ENCODE results near the gene ERV3-1. TPM values are rescaled to one million over a fixed set of nuclear protein-coding genes. Genes with fewer than 3 reads are reported as not detected.
"Not testable (repeated sequence)": the region's sequence is repeated elsewhere in the genome, so short reads cannot be mapped to it uniquely, and the experiment has no call there.

The ERV3-1 gene
- total and polyA plus RNA-seq, 4 donors = 20.3 to 31.4 (median 25.4) TPM

GRCh38 chr7:64992971-64993370 lies 13.5 kb downstream of the ERV3-1 start:
- Histone ChIP-seq H3K4me1 (ENCODE audit: control insufficient read depth, insufficient read depth, low read length) (no peaks in the 10 kb centered on the region), H3K9me3 (ENCODE audit: control insufficient read depth, insufficient read depth, low read length) (peaks cover 15% of the 10 kb centered on the region), H3K27ac (ENCODE audit: low read depth, low read length) (no peak overlapping the region), H3K27me3 (ENCODE audit: control insufficient read depth, insufficient read depth, low read length) (no peaks in the 10 kb centered on the region), H3K4me3 (ENCODE audit: low read depth, low read length) (no peak overlapping the region), H3K36me3 (ENCODE audit: control insufficient read depth, insufficient read depth, low read length) (peaks cover 3% of the 10 kb centered on the region)
- DNase-seq (ENCODE audit: low read depth in 4 of 6, low spot score in 6 of 6) = no peak
- WGBS (ENCODE audit: insufficient coverage) = 100% methylated on average over 3 of the region's 5 CpGs

- Histone ChIP-seq H3K27me3 (ENCODE audit: control insufficient read depth, insufficient read depth, low read length) (no peaks in the 10 kb centered on the region), H3K4me3 (ENCODE audit: low read depth, low read length) (no peak within 1 kb of the TSS), H3K4me1 (ENCODE audit: control insufficient read depth, insufficient read depth, low read length) (no peaks in the 10 kb centered on the region), H3K27ac (ENCODE audit: low read depth, low read length) (no peak within 1 kb of the TSS), H3K9me3 (ENCODE audit: control insufficient read depth, insufficient read depth, low read length) (peaks cover 9% of the 10 kb centered on the region), H3K36me3 (ENCODE audit: control insufficient read depth, insufficient read depth, low read length) (peaks cover 3% of the 10 kb centered on the region)
- WGBS (ENCODE audit: insufficient coverage) = 100% methylated on average over 1 of the region's 4 CpGs
- DNase-seq (ENCODE audit: low read depth in 4 of 6, low spot score in 6 of 6) = no peak
These were observed 15.6 kb downstream of the ERV3-1 start, which contains the start of gene ZNF117 for GRCh38 chr7:64990936-64991335. ZNF117 (minus strand) TSS chr7:64991036.

GRCh38 chr7:64990216-64990615 lies 16.3 kb downstream of the ERV3-1 start:
- whole genome bisulfite sequencing (ENCODE audit: insufficient coverage) = 99% methylated on average over 7 of the region's 7 CpGs
- H3K9me3 ChIP-seq (ENCODE audit: control insufficient read depth, insufficient read depth, low read length) = peaks cover 3% of the 10 kb centered on the region
- no peaks in the 10 kb centered on the region for H3K4me1 ChIP-seq (ENCODE audit: control insufficient read depth, insufficient read depth, low read length)
- no peak overlapping the region for H3K4me3 ChIP-seq (ENCODE audit: low read depth, low read length)
- no peak overlapping the region for H3K27ac ChIP-seq (ENCODE audit: low read depth, low read length)
- H3K36me3 ChIP-seq (ENCODE audit: control insufficient read depth, insufficient read depth, low read length) = peaks cover 6% of the 10 kb centered on the region
- DNase-seq (ENCODE audit: low read depth in 4 of 6, low spot score in 6 of 6) = no peak
- no peaks in the 10 kb centered on the region for H3K27me3 ChIP-seq (ENCODE audit: control insufficient read depth, insufficient read depth, low read length)

GRCh38 chr7:64978497-64979203 lies 27.8 kb downstream of the ERV3-1 start:
- peaks cover 20% of the 10 kb centered on the region for H3K9me3 ChIP-seq (ENCODE audit: control insufficient read depth, insufficient read depth, low read length)
- H3K27me3 ChIP-seq (ENCODE audit: control insufficient read depth, insufficient read depth, low read length) = no peaks in the 10 kb centered on the region
- H3K36me3 ChIP-seq (ENCODE audit: control insufficient read depth, insufficient read depth, low read length) = no peaks in the 10 kb centered on the region
- no peaks in the 10 kb centered on the region for H3K4me1 ChIP-seq (ENCODE audit: control insufficient read depth, insufficient read depth, low read length)
- H3K4me3 ChIP-seq (ENCODE audit: low read depth, low read length) = no peak overlapping the region
- no CpG with 5 or more reads among the region's 5 CpGs for WGBS (ENCODE audit: insufficient coverage)
- no peak overlapping the region for H3K27ac ChIP-seq (ENCODE audit: low read depth, low read length)
- no peak for DNase-seq (ENCODE audit: low read depth in 4 of 6, low spot score in 6 of 6)

GRCh38 chr7:64965594-64965993 lies 40.9 kb downstream of the ERV3-1 start:
- DNase-seq (ENCODE audit: low read depth in 4 of 6, low spot score in 6 of 6) = no peak
- no peak overlapping the region for H3K27ac ChIP-seq (ENCODE audit: low read depth, low read length)
- H3K4me1 ChIP-seq (ENCODE audit: control insufficient read depth, insufficient read depth, low read length) = no peaks in the 10 kb centered on the region

GRCh38 chr7:64959072-64959747 lies 47.3 kb downstream of the ERV3-1 start:
- Histone ChIP-seq H3K27ac (ENCODE audit: low read depth, low read length) (no peak overlapping the region), H3K27me3 (ENCODE audit: control insufficient read depth, insufficient read depth, low read length) (no peaks in the 10 kb centered on the region), H3K4me3 (ENCODE audit: low read depth, low read length) (no peak overlapping the region), H3K36me3 (ENCODE audit: control insufficient read depth, insufficient read depth, low read length) (no peaks in the 10 kb centered on the region), H3K4me1 (ENCODE audit: control insufficient read depth, insufficient read depth, low read length) (no peaks in the 10 kb centered on the region), H3K9me3 (ENCODE audit: control insufficient read depth, insufficient read depth, low read length) (no peaks in the 10 kb centered on the region)
- DNase-seq (ENCODE audit: low read depth in 4 of 6, low spot score in 6 of 6) = no peak
- 88% methylated on average over 3 of the region's 3 CpGs for WGBS (ENCODE audit: insufficient coverage)

More at GRCh38 chr7:64965594-64965993, 40.9 kb downstream of the ERV3-1 start:
- no peaks in the 10 kb centered on the region for H3K36me3 ChIP-seq (ENCODE audit: control insufficient read depth, insufficient read depth, low read length)
- no peak overlapping the region for H3K4me3 ChIP-seq (ENCODE audit: low read depth, low read length)
- no peaks in the 10 kb centered on the region for H3K27me3 ChIP-seq (ENCODE audit: control insufficient read depth, insufficient read depth, low read length)
- H3K9me3 ChIP-seq (ENCODE audit: control insufficient read depth, insufficient read depth, low read length) = no peaks in the 10 kb centered on the region

GRCh38 chr7:64951250-64951848 lies 55.1 kb downstream of the ERV3-1 start:
- DNase-seq (ENCODE audit: low read depth in 4 of 6, low spot score in 6 of 6) = peak in 4 of 6 donors; percentile 19 to 87 (median 48)
- no peaks in the 10 kb centered on the region for H3K9me3 ChIP-seq (ENCODE audit: control insufficient read depth, insufficient read depth, low read length)
- no CpG with 5 or more reads among the region's 1 CpG for WGBS (ENCODE audit: insufficient coverage)
- H3K27ac ChIP-seq (ENCODE audit: low read depth, low read length) = no peak overlapping the region
- no peak overlapping the region for H3K4me3 ChIP-seq (ENCODE audit: low read depth, low read length)
- peaks cover 13% of the 10 kb centered on the region for H3K4me1 ChIP-seq (ENCODE audit: control insufficient read depth, insufficient read depth, low read length)
- no peaks in the 10 kb centered on the region for H3K36me3 ChIP-seq (ENCODE audit: control insufficient read depth, insufficient read depth, low read length)
- H3K27me3 ChIP-seq (ENCODE audit: control insufficient read depth, insufficient read depth, low read length) = peaks cover 8% of the 10 kb centered on the region

- not testable (repeated sequence) for H3K4me3 ChIP-seq (ENCODE audit: low read depth, low read length); H3K27ac ChIP-seq (ENCODE audit: low read depth, low read length); H3K36me3 ChIP-seq (ENCODE audit: control insufficient read depth, insufficient read depth, low read length); DNase-seq (ENCODE audit: low read depth in 4 of 6, low spot score in 6 of 6); H3K9me3 ChIP-seq (ENCODE audit: control insufficient read depth, insufficient read depth, low read length); H3K27me3 ChIP-seq (ENCODE audit: control insufficient read depth, insufficient read depth, low read length)
- H3K4me1 ChIP-seq (ENCODE audit: control insufficient read depth, insufficient read depth, low read length) = peaks cover 13% of the 10 kb centered on the region
- 70% methylated on average over 2 of the region's 9 CpGs for WGBS (ENCODE audit: insufficient coverage)
These were observed 55.8 kb downstream of the ERV3-1 start for GRCh38 chr7:64950673-64951072.

- WGBS (ENCODE audit: insufficient coverage) = no CpG with 5 or more reads among the region's 1 CpG
- not testable (repeated sequence) for H3K36me3 ChIP-seq (ENCODE audit: control insufficient read depth, insufficient read depth, low read length); H3K27ac ChIP-seq (ENCODE audit: low read depth, low read length); H3K9me3 ChIP-seq (ENCODE audit: control insufficient read depth, insufficient read depth, low read length); H3K27me3 ChIP-seq (ENCODE audit: control insufficient read depth, insufficient read depth, low read length); H3K4me3 ChIP-seq (ENCODE audit: low read depth, low read length); DNase-seq (ENCODE audit: low read depth in 4 of 6, low spot score in 6 of 6)
- peaks cover 13% of the 10 kb centered on the region for H3K4me1 ChIP-seq (ENCODE audit: control insufficient read depth, insufficient read depth, low read length)
These were observed 57.7 kb downstream of the ERV3-1 start for GRCh38 chr7:64948774-64949173.
